Astrocyte (in vitro differentiated cells and primary cell): ENCODE results near the gene NHLRC4. TPM values are rescaled to one million over a fixed set of nuclear protein-coding genes. Genes with fewer than 3 reads are reported as not detected.

Source experiments
- DNase-seq: peaks from one replicate; pipeline ENCODE4 v3.0.0-alpha.2; 2010; ENCODE audit warnings: low read depth
- FAIRE-seq: peaks from 2 replicates; lab custom pipeline; 2011; peaks lifted over from hg19 to GRCh38; lab: Jason Lieb, UNC
- H2AFZ ChIP-seq: 2 replicates; pipeline ENCODE4 v1.6.0; 2012; ENCODE audit warnings: low read depth, low read length, inconsistent platforms
- H3K27ac ChIP-seq: 2 replicates; pipeline ENCODE4 v1.5.1; 2011; ENCODE audit warnings: low read depth, low read length, inconsistent platforms
- H3K27me3 ChIP-seq: 2 replicates; pipeline ENCODE4 v1.6.0; 2011; ENCODE audit warnings: low read length, inconsistent platforms; ENCODE audit not compliant: insufficient read depth
- H3K36me3 ChIP-seq: 2 replicates; pipeline ENCODE4 v1.5.1; 2011; ENCODE audit warnings: low read length, inconsistent platforms; ENCODE audit not compliant: insufficient read depth
- H3K4me1 ChIP-seq: 2 replicates; pipeline ENCODE4 v1.5.1; 2011; ENCODE audit warnings: low read length, inconsistent platforms; ENCODE audit not compliant: insufficient read depth
- H3K4me2 ChIP-seq: 2 replicates; pipeline ENCODE4 v1.6.0; 2012; ENCODE audit warnings: low read length, inconsistent platforms
- H3K4me3 ChIP-seq: 2 replicates; pipeline ENCODE4 v1.5.1; 2011; ENCODE audit warnings: low read depth, mild to moderate bottlenecking, low read length, inconsistent platforms; ENCODE audit not compliant: insufficient read depth
- H3K79me2 ChIP-seq: 2 replicates; pipeline ENCODE4 v1.6.0; 2012; ENCODE audit warnings: mild to moderate bottlenecking, low read length, inconsistent platforms; ENCODE audit not compliant: insufficient read depth
- H3K9ac ChIP-seq: 2 replicates; pipeline ENCODE4 v1.6.0; 2012; ENCODE audit warnings: mild to moderate bottlenecking, low read length, inconsistent platforms
- H3K9me3 ChIP-seq: 2 replicates; pipeline ENCODE4 v1.5.1; 2012; ENCODE audit warnings: low read depth, mild to moderate bottlenecking, low read length, inconsistent platforms; ENCODE audit not compliant: insufficient read depth
- H4K20me1 ChIP-seq: 2 replicates; pipeline ENCODE4 v1.6.0; 2012; ENCODE audit warnings: low read length, inconsistent platforms; ENCODE audit not compliant: insufficient read depth
- H3K27ac Mint-ChIP-seq: one replicate; pipeline ENCODE4 v1.8.0; 2021; ENCODE audit warnings: mild to moderate bottlenecking, mixed read lengths; ENCODE audit not compliant: unreplicated experiment
- H3K27me3 Mint-ChIP-seq: one replicate; pipeline ENCODE4 v1.8.0; 2021; ENCODE audit warnings: low read depth, mixed read lengths; ENCODE audit not compliant: unreplicated experiment
- H3K36me3 Mint-ChIP-seq: one replicate; pipeline ENCODE4 v1.8.0; 2021; ENCODE audit warnings: low read depth, mixed read lengths; ENCODE audit not compliant: unreplicated experiment
- H3K4me1 Mint-ChIP-seq: one replicate; pipeline ENCODE4 v1.8.0; 2021; ENCODE audit warnings: low read depth, mixed read lengths; ENCODE audit not compliant: unreplicated experiment
- H3K4me3 Mint-ChIP-seq: one replicate; pipeline ENCODE4 v1.8.0; 2021; ENCODE audit warnings: mild to moderate bottlenecking, moderate library complexity, mixed read lengths; ENCODE audit not compliant: unreplicated experiment
- H3K9me3 Mint-ChIP-seq: one replicate; pipeline ENCODE4 v1.8.0; 2021; ENCODE audit warnings: mild to moderate bottlenecking, mixed read lengths; ENCODE audit not compliant: unreplicated experiment
- EZH2 ChIP-seq: IDR thresholded peaks from 2 replicates; pipeline ENCODE4 v1.6.1; 2012; ENCODE audit warnings: mild to moderate bottlenecking, low read length, inconsistent platforms; ENCODE audit not compliant: insufficient read depth
- total RNA-seq: library from RNA; stranded (reverse); gene quantifications from 2 replicates; pipeline ENCODE4 v1.2.1, GENCODE V29; 2021
- TF ChIP-seq, protein P1 (sequence below): IDR thresholded peaks from 2 replicates; pipeline ENCODE4 v1.5.1; 2011; ENCODE audit warnings: low read depth, mild to moderate bottlenecking, inconsistent platforms, low read length, moderate library complexity; ENCODE audit not compliant: insufficient read depth

NHLRC4 gene
- total RNA-seq, 1 donor from 2014 or later: 0.73 TPM

DNA sequence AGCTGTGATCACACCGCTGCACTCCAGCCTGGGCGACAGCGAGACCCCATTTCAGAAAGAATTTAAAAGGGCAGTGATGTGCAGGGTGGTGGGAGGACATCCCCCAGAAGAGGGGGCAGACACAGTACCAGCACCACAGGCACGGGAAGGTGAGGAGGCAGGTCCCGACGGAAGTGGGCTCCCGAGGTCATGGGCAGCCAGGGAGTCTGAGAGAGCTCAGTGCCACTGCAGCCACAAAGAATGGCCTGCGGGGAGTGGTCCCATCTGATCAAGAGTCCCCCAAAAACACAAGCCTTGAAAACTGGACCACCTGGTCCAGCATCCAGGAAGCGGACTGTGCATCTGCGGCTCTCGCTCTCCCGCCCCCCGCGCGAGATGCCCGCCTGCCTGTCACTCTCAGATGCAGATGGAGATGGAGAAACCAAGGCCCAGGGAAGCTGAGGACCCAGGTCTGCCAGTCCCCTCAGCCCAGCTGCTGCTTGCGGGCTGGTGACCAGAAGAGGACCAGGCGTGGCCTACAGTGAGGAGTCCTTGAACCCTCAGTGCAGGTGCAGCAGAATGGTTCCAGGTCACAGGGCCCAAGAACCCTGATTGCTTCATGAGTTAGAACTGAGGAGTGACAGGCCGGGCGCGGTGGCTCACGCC lies 43.6 kb upstream of the NHLRC4 start:
- no peak overlapping the region for H3K9ac ChIP-seq
- no peaks in the 10 kb centered on the region for H3K27me3 Mint-ChIP-seq
- no peaks in the 10 kb centered on the region for H3K9me3 ChIP-seq
- H3K36me3 ChIP-seq: peaks cover 3% of the 10 kb centered on the region
- FAIRE-seq (no peak), DNase-seq (no peak)
- H3K36me3 Mint-ChIP-seq: peaks cover 5% of the 10 kb centered on the region
- H4K20me1 ChIP-seq: peaks cover 30% of the 10 kb centered on the region
- H3K27me3 ChIP-seq: no peaks in the 10 kb centered on the region
- H2AFZ ChIP-seq: no peak overlapping the region
- no peak overlapping the region for H3K27ac Mint-ChIP-seq
- no peaks in the 10 kb centered on the region for H3K9me3 Mint-ChIP-seq
- TF ChIP-seq, protein P1, sequence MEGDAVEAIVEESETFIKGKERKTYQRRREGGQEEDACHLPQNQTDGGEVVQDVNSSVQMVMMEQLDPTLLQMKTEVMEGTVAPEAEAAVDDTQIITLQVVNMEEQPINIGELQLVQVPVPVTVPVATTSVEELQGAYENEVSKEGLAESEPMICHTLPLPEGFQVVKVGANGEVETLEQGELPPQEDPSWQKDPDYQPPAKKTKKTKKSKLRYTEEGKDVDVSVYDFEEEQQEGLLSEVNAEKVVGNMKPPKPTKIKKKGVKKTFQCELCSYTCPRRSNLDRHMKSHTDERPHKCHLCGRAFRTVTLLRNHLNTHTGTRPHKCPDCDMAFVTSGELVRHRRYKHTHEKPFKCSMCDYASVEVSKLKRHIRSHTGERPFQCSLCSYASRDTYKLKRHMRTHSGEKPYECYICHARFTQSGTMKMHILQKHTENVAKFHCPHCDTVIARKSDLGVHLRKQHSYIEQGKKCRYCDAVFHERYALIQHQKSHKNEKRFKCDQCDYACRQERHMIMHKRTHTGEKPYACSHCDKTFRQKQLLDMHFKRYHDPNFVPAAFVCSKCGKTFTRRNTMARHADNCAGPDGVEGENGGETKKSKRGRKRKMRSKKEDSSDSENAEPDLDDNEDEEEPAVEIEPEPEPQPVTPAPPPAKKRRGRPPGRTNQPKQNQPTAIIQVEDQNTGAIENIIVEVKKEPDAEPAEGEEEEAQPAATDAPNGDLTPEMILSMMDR: no peak
- no peak for TF ChIP-seq EZH2
- no peak overlapping the region for H3K27ac ChIP-seq
- peaks cover 22% of the 10 kb centered on the region for H3K4me1 ChIP-seq
- H3K4me3 Mint-ChIP-seq: no peak overlapping the region
- H3K4me1 Mint-ChIP-seq: peaks cover 12% of the 10 kb centered on the region
- H3K4me2 ChIP-seq: no peak overlapping the region
- peaks cover 35% of the 10 kb centered on the region for H3K79me2 ChIP-seq
- H3K4me3 ChIP-seq: no peak overlapping the region

DNA sequence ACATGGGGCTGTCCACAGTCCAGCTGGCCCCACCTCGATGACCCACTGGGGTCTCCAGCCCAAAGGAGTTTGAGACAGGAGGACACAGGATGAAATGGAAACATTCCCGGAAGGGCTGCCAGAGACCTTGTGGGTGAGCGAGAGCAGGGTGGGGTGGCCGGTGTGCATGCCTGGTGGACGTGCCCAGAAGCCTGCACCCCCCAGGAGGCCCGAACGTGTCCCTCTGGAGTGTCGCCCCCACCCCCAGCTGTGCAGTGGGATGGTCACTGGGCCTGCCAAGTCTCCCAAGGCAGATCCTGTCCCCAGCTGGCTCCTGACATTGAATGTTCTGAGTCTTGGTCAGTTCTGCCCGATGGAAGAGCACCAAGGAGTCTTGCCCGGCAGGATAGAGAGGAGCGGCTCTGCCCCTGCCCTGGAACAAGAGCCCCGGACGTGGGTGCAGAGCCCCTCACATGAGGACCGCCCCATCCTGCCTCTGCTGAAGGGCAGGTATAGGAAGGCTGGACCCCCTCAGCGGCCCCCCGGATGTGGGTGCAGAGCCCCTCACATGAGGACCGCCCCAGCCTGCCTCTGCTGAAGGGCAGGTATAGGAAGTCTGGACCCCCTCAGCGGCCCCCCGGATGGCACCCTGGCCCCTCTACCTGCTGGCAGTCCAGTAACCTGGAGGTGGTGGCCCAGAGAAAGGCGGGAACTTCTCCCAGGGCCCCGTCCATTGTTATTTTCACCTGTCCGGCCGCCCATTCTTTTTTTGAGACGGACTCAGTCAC lies 42.3 kb upstream of the NHLRC4 start:
- DNase-seq (no peak), FAIRE-seq (no peak)
- H3K4me2 ChIP-seq: peak overlapping the region; percentile 89
- no peak for TF ChIP-seq EZH2
- TF ChIP-seq, protein P1: no peak
- H3K27me3 ChIP-seq: no peaks in the 10 kb centered on the region
- Mint-ChIP-seq H3K27me3 (no peaks in the 10 kb centered on the region), H3K4me1 (peaks cover 12% of the 10 kb centered on the region), H3K27ac (peak overlapping the region; percentile 53), H3K4me3 (no peak overlapping the region), H3K9me3 (no peaks in the 10 kb centered on the region), H3K36me3 (peaks cover 4% of the 10 kb centered on the region)
- H3K4me1 ChIP-seq: peaks cover 31% of the 10 kb centered on the region
- no peaks in the 10 kb centered on the region for H3K9me3 ChIP-seq
- peaks cover 47% of the 10 kb centered on the region for H3K79me2 ChIP-seq
- H2AFZ ChIP-seq: no peak overlapping the region
- peaks cover 3% of the 10 kb centered on the region for H3K36me3 ChIP-seq
- H3K9ac ChIP-seq: peak overlapping the region; percentile 95
- no peak overlapping the region for H3K4me3 ChIP-seq
- peak overlapping the region; percentile 65 for H3K27ac ChIP-seq
- peaks cover 42% of the 10 kb centered on the region for H4K20me1 ChIP-seq
